HG02852 (cell line): Measurements from ENCODE around the gene APOE.
"Not testable (repeated sequence)": the region's sequence is repeated elsewhere in the genome, so short reads cannot be mapped to it uniquely, and the experiment has no call there.

ENCODE experiments used
- ATAC-seq: cut with Tn5 transposase; IDR thresholded peaks from one replicate; pipeline ENCODE4 v1.9.1; 2021; ENCODE audit warnings: mild to moderate bottlenecking, moderate library complexity; ENCODE audit not compliant: unreplicated experiment

APOE gene

GRCh38 chr19:44908836-44909261 is 3.3 kb downstream of the APOE start:
- ATAC-seq: no peak

DNA sequence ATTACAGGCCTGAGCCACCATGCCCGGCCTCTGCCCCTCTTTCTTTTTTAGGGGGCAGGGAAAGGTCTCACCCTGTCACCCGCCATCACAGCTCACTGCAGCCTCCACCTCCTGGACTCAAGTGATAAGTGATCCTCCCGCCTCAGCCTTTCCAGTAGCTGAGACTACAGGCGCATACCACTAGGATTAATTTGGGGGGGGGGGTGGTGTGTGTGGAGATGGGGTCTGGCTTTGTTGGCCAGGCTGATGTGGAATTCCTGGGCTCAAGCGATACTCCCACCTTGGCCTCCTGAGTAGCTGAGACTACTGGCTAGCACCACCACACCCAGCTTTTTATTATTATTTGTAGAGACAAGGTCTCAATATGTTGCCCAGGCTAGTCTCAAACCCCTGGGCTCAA is 4.2 kb downstream of the APOE start:
- ATAC-seq: no peak

GRCh38 chr19:44911896-44912295 is 6.3 kb downstream of the APOE start:
- not testable (repeated sequence) for ATAC-seq

- ATAC-seq: no peak
Observed at GRCh38 chr19:44912854-44913253, 7.3 kb downstream of the APOE start.

- not testable (repeated sequence) for ATAC-seq
Observed at GRCh38 chr19:44913512-44914432, 8.2 kb downstream of the APOE start.

GRCh38 chr19:44914433-44915206 is 9.0 kb downstream of the APOE start, which contains the start of gene APOC1:
TSS of gene APOC1 (plus strand) at chr19:44914608. CDS start at chr19:44914892, 284 bp downstream.
- peak; percentile 91 for ATAC-seq

- no peak for ATAC-seq
Observed at GRCh38 chr19:44924243-44924725, 18.7 kb downstream of the APOE start.

- no peak for ATAC-seq
Observed at GRCh38 chr19:44925114-44925891, 19.7 kb downstream of the APOE start.

- not testable (repeated sequence) for ATAC-seq
Observed at GRCh38 chr19:44926245-44927077, 20.9 kb downstream of the APOE start.

- no peak for ATAC-seq
Observed at GRCh38 chr19:44927746-44928145, 22.1 kb downstream of the APOE start.

DNA sequence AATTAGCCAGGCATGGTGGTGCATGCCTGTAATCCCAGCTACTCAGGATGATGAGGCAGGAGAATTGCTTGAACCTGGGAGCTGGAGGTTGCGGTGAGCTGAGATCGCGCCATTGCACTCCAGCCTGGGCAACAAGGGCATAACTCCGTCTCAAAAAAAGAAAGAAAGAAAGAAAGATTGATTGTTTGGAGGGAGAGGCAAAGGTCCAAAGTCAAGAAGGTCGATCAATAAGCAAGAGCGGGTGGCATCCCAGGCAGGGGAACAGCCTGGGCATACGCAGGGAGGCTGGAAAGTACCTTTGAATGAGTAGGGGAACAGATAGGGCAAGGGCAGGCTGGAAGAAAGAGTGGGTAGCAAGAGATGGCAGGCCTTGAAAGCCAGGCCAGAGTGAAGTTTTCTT is 24.5 kb downstream of the APOE start:
- ATAC-seq: no peak

DNA sequence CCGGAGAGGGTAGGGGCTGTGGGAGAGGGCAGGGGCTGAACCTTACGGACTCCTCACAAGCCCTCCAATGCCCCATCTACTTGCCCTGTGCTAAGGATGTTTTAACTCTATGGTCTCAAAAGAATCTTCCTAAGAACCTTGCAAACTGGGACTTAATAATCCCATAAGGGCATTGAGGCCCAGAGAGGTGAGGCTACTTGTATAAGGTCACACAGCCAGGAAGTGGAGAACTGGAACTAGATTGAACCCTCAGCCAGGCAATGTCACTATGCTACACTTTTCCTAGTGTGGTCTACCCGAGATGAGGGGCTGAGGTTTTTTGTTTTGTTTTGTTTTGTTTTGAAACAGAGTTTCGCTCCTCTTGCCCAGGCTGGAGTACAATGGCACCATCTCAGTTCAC is 25.9 kb downstream of the APOE start:
- no peak for ATAC-seq

GRCh38 chr19:44939668-44940067 is 34.1 kb downstream of the APOE start:
- ATAC-seq: no peak

- ATAC-seq: no peak
Observed at GRCh38 chr19:44942067-44942571, 36.5 kb downstream of the APOE start, which contains the start of gene APOC4. TSS of gene APOC4 (plus strand) at chr19:44942237. CDS start at chr19:44942278, 41 bp downstream.

DNA sequence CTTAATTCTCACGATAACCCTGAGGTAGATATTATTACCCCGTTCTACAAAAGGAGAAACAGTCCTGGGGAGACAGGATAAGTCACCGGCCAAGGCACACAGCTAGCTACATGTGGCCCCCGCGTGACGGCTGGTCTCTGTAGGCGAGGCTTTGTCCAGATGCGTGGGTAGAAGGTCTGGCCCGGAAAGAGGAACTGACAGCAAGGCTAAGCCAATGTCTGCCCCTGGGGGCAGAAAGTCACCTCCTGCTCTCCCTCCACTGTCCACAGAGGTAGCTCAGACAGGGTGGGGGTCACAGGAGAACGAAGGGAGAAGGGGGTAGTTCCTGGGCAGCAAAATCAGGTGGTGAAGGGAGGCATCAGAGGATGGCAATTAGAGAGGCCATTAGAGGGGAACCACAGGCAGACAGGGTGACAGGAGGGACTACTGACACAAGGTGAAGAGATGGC is 38.2 kb downstream of the APOE start:
- peak; percentile 64 for ATAC-seq

- no peak for ATAC-seq
Observed at GRCh38 chr19:44947041-44947581, 41.5 kb downstream of the APOE start.

DNA sequence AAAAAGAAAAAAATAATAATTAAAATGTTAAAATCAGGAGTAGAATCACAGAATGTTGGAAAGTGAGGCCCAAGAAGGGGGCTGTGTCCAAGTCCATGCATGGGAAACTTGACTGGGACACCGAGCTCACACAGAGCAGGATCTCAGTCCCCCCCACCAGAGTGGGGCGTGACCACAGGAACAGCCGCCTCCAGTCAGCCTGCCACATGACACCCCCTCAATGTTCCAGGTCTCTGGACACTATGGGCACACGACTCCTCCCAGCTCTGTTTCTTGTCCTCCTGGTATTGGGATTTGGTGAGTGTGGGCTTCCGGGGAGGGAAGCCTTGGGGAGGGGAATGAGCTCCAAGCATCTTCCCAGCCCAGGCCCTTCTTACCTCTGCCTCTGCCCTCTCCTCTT is 42.6 kb downstream of the APOE start:
- no peak for ATAC-seq

- no peak for ATAC-seq
Observed at GRCh38 chr19:44948763-44949374, 43.3 kb downstream of the APOE start.

- ATAC-seq: no peak
Observed at GRCh38 chr19:44949550-44949949, 44.0 kb downstream of the APOE start.
